Large intestine (tissue), 3 donors: ENCODE results near the gene SH2D7. TPM values are rescaled to one million over a fixed set of nuclear protein-coding genes. Genes with fewer than 3 reads are reported as not detected.
A peak's percentile ranks its signal among the peaks of the same experiment; 100 is the strongest.
"Not testable (repeated sequence)": the region's sequence is repeated elsewhere in the genome, so short reads cannot be mapped to it uniquely, and the experiment has no call there.

Experiments used
- DNase-seq, 2 donors: peaks; one replicate each; pipeline versions ENCODE4 v3.0.0 to v3.0.0-alpha.2; 2013
- H3K27ac ChIP-seq: one replicate; pipeline ENCODE4 v1.5.1; 2013; ENCODE audit warnings: low read length
- H3K27me3 ChIP-seq: 2 replicates; pipeline ENCODE4 v1.6.1; 2013; ENCODE audit warnings: low read length; ENCODE audit not compliant: control insufficient read depth, insufficient read depth
- H3K36me3 ChIP-seq: 2 replicates; pipeline ENCODE4 v1.6.1; 2013; ENCODE audit warnings: low read length; ENCODE audit not compliant: control insufficient read depth, insufficient read depth
- H3K4me1 ChIP-seq: one replicate; pipeline ENCODE4 v1.6.1; 2013; ENCODE audit warnings: low read length; ENCODE audit not compliant: control insufficient read depth, insufficient read depth
- H3K4me3 ChIP-seq: one replicate; pipeline ENCODE4 v1.5.1; 2013; ENCODE audit warnings: low read length
- H3K9me3 ChIP-seq: one replicate; pipeline ENCODE4 v1.6.1; 2013; ENCODE audit warnings: mild to moderate bottlenecking, low read depth, low read length, moderate library complexity; ENCODE audit not compliant: control insufficient read depth
- WGBS: methylation state at CpG from one replicate; pipeline ENCODE4 v1.1.5; 2013; ENCODE audit warnings: low lambda C conversion rate; ENCODE audit not compliant: insufficient coverage; 5-methylcytosine and 5-hydroxymethylcytosine counted together
- polyA plus RNA-seq: library from polyadenylated mRNA; unstranded; fragments of 120-200 nt; gene quantifications from one replicate; pipeline ENCODE4 v1.2.1, GENCODE V29; 2013

SH2D7 gene
- polyA plus RNA-seq, 1 donor, result 2.6 TPM

DNA sequence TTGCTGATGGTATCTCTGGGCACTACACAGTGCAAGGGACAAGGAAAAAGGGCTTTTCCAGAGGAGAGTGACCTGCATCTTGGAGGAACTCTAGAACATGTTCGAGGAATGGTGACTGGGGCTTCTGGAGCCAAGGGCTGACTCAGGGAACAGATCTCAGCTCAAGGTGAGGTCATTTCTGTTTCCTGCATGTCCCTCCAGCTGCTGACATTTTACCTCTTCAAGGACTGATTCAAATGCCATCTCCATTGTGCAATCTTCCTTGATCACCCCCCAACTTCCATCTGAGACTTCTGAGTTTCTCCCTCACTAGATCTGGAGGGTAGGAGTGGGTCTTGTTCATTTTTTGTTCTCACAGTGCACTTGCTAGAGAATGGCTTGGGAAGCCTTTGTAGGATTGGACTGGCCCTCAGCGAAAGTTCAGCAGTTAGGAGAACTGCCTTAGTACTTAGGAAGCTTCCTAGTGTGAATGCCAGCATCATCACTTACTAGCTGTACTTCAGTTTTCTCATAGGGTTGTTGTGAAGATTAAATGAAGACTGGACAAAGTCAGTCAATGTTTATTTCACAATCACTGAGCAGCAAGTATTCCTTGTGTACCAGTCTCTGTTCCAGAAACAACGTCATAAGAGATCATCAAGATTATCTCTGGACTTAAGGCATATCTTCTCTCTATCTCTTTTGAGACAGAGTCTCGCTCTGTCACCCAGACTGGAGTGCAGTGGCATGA lies 54.2 kb downstream of the SH2D7 start:
- peak in 1 of 2 donors; percentile 61 for DNase-seq
- WGBS, result no CpG with 5 or more reads among the region's 4 CpGs
- H3K27ac ChIP-seq, result no peak overlapping the region

DNA sequence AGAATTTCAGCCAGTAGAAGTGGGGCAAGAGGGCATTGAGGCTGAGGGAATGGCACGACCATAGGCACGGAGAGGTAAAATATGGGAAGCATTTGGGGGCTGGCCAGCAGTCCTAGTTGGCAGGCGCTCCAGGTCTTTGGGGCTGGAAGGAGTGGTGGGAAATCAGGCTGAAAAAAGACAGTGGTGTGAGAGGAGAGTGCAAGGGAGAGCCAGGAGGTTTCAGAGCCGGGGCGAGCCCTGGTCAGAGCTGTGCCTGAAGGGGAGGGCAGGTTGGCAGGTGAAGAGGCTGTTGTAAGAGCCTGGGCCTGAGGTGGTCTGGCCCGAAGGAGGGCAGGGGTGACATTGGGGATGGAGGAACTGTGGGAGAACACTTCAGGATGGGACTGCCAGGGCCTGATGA lies 55.2 kb downstream of the SH2D7 start:
- Histone ChIP-seq H3K27me3 (no peaks in the 10 kb centered on the region), H3K36me3 (no peaks in the 10 kb centered on the region), H3K9me3 (no peaks in the 10 kb centered on the region), H3K4me1 (peaks cover 29% of the 10 kb centered on the region), H3K27ac (no peak overlapping the region), H3K4me3 (no peak overlapping the region)
- DNase-seq, result no peak
- WGBS, result 80% methylated on average over 1 of the region's 6 CpGs

More for the DNA sequence above, 54.2 kb downstream of the SH2D7 start:
- Histone ChIP-seq H3K27me3 (no peaks in the 10 kb centered on the region), H3K4me1 (peaks cover 37% of the 10 kb centered on the region), H3K36me3 (no peaks in the 10 kb centered on the region), H3K9me3 (no peaks in the 10 kb centered on the region), H3K4me3 (no peak overlapping the region)

- H3K9me3 ChIP-seq, result no peaks in the 10 kb centered on the region
- H3K27ac ChIP-seq, result peak overlapping the region; percentile 89
- peaks cover 4% of the 10 kb centered on the region for H3K36me3 ChIP-seq
- peaks cover 27% of the 10 kb centered on the region for H3K4me1 ChIP-seq
- DNase-seq, result no peak
- WGBS, result 17% methylated on average over 4 of the region's 14 CpGs
- H3K4me3 ChIP-seq, result peak overlapping the region; percentile 72
- no peaks in the 10 kb centered on the region for H3K27me3 ChIP-seq
Observed at GRCh38 chr15:78148392-78149067, 56.2 kb downstream of the SH2D7 start.

DNA sequence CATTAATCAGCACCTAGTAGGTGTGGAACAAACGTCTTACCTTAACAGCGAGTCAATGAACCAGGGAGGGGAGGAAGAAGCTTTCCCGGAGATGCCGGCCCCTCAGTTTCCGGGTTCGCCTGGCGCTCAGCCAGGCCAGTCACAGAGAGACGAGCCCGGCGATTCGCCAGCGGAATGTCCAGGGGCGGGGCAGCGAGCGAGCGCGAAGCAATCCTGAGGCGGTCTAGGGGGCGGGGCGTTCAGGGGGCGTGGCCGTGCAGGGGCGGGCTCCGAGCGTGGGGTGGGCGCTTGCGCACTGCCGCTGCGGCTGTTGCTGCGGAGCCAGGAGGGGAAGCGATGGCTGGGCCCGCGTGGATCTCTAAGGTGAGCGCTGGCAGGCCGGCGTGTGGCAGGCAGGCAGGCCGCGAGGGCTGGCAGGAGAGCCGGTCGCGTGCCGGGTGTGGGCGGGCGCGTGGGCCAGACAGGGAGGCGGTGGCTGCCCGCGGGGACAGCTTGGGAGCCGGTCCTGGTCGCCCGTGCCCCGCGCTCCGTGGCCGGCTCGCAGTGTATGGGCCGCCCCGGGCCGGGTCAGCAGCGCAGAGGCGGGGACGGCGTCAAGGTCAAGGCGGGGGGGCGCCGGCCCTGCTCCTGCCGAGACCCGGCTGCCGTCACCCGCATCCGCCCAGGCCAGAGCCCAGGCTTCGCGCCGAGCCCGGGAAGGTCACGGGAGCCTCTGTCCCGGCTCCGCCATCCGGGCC lies 56.9 kb downstream of the SH2D7 start, which contains the start of gene IDH3A:
IDH3A (plus strand) TSS at position 295 of the 737 bp plus-strand sequence; CDS start at position 337, 42 bp downstream.
- DNase-seq, result peak; percentile 99
- WGBS, result no CpG with 5 or more reads among the region's 79 CpGs
- peaks cover 4% of the 10 kb centered on the region for H3K36me3 ChIP-seq
- H3K27ac ChIP-seq, result peak within 1 kb of the TSS; percentile 89
- H3K4me3 ChIP-seq, result peak within 1 kb of the TSS; percentile 80
- H3K9me3 ChIP-seq, result no peaks in the 10 kb centered on the region
- peaks cover 27% of the 10 kb centered on the region for H3K4me1 ChIP-seq
- no peaks in the 10 kb centered on the region for H3K27me3 ChIP-seq

- Histone ChIP-seq H3K27ac (peak overlapping the region; percentile 51), H3K4me1 (peaks cover 27% of the 10 kb centered on the region), H3K27me3 (no peaks in the 10 kb centered on the region)
Observed at GRCh38 chr15:78149805-78150751, 57.7 kb downstream of the SH2D7 start.

DNA sequence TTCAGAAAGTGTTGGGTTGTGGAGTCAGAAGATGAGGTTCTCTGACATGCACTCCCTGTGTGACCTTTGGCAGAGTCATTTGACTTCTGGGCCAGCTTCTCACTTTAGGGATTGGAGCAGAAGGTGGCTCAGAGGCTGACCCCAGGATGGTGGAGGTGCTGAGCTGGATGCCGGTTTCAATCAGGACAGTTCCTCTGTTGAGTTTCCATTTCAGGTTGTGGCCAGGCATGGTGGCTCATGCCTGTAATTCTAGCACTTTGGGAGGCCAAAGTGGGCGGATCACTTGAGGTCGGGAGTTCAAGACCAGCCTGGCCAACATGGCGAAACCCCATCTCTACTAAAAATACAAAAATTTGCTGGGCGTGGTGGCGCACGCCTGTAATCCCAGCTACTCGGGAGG lies 58.7 kb downstream of the SH2D7 start:
- not testable (repeated sequence) for H3K27ac ChIP-seq, H3K9me3 ChIP-seq, H3K27me3 ChIP-seq, DNase-seq, H3K4me3 ChIP-seq
- no CpG with 5 or more reads among the region's 8 CpGs for WGBS
- Histone ChIP-seq H3K4me1 (peaks cover 24% of the 10 kb centered on the region), H3K36me3 (peaks cover 15% of the 10 kb centered on the region)

More at GRCh38 chr15:78149805-78150751, 57.7 kb downstream of the SH2D7 start:
- H3K9me3 ChIP-seq, result no peaks in the 10 kb centered on the region
- DNase-seq, result peak in 1 of 2 donors; percentile 58
- H3K36me3 ChIP-seq, result peaks cover 8% of the 10 kb centered on the region
- peak overlapping the region; percentile 80 for H3K4me3 ChIP-seq
- WGBS, result 3% methylated on average over 7 of the region's 20 CpGs

Other genes starting within 250 kb of the SH2D7 start
- 44.6 TPM for gene TBC1D2B, start 14.8 kb upstream of the SH2D7 start, polyA plus RNA-seq
- 151 TPM for gene CIB2, start 38.9 kb downstream of the SH2D7 start, polyA plus RNA-seq
- 113 TPM for gene IDH3A, start 56.8 kb downstream of the SH2D7 start, polyA plus RNA-seq
- 1.1 TPM for gene ACSBG1, start 142.0 kb downstream of the SH2D7 start, polyA plus RNA-seq
- 27.3 TPM for gene DNAJA4, start 172.0 kb downstream of the SH2D7 start, polyA plus RNA-seq
- gene SKIC8, start 207.0 kb downstream of the SH2D7 start, polyA plus RNA-seq, result 65.9 TPM
- 16.9 TPM for gene CRABP1, start 247.8 kb downstream of the SH2D7 start, polyA plus RNA-seq